Pulmonary artery endothelial cell (primary cell): ENCODE measurements around the gene AGTR1. TPM values are rescaled to one million over a fixed set of nuclear protein-coding genes. Genes with fewer than 3 reads are reported as not detected.
"Not testable (repeated sequence)": the region's sequence is repeated elsewhere in the genome, so short reads cannot be mapped to it uniquely, and the experiment has no call there.

Source experiments
- DNase-seq: peaks from one replicate; pipeline ENCODE4 v3.0.0-alpha.2; 2011; ENCODE audit warnings: low read depth, low spot score
- total RNA-seq: library from RNA; depleted of rRNA; stranded (reverse); fragments of >200 nt; gene quantifications from 2 replicates; pipeline ENCODE4 v1.2.3, GENCODE V29; 2014

AGTR1 gene
- total RNA-seq, 1 donor from 2014 or later: not detected

GRCh38 chr3:148718982-148719862, 21.5 kb downstream of the AGTR1 start:
- no peak for DNase-seq

DNA sequence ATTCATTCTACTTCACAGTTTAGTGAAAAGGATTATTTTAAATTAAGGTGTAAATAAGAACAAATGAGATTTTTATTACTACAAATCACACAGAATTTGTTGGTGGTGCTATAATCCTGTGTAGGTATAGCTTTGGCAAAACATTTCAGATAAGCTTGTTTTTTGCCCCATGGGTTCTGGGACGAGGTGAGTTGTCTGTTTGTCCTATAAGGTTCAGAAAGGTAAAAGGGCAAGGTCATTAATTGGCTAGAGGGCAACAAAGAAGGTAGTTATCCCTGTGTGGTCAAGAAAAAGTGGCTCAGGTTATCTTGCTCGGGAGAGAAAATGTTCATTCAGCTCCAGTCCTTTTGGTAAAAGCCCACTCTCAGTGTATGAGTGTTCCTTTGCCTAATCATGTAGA, 23.2 kb downstream of the AGTR1 start:
- DNase-seq: no peak

- no peak for DNase-seq
Measured at GRCh38 chr3:148723631-148724030, 25.9 kb downstream of the AGTR1 start.

- no peak for DNase-seq
Measured at GRCh38 chr3:148727231-148727630, 29.5 kb downstream of the AGTR1 start.

GRCh38 chr3:148728753-148729152, 31.1 kb downstream of the AGTR1 start:
- no peak for DNase-seq

DNA sequence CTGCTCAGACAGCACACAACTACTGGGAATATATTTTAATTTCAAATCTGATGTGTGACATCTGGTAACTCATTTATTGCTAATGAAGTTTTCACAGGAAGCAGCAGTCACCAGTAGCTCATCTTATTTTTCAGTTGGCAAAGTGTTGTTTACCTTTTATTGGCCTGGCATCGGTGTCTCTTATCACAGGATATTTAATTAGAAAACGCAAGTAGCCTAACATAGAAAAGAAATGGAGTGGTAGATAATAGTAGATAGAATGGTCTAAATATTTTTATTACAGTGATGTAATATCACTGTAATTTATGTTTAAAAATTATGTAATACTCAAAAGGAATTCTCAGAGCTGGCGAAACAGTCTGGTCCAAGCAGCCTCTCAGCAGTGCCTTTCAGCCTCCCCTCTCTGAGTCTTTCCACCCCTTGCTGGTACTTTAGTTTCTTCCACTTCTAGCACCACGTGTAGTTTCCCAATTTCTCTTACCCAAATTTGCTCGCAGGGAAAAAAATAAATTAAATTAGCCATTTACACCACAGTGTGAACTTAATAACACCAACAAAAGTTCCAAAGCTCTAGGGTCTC, 31.9 kb downstream of the AGTR1 start:
- no peak for DNase-seq

DNA sequence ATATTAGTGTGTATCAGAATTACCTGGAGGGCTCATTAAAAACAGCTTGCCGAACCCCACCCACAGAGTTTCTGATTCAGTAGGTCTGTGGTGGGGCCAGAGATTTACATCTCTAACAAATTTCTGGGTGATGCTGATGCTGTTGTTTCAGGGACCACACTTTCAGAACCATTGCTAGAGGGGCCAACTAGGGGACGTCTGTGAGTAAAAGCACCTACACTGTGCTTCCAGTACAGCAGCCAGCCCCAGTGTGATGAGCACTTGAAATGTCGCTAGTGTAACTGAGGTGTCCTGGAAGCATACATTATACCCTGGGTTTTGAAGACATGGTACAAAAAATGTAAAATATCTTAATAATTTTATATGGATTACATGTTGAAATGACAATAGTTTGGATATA, 33.0 kb downstream of the AGTR1 start:
- DNase-seq: no peak

DNA sequence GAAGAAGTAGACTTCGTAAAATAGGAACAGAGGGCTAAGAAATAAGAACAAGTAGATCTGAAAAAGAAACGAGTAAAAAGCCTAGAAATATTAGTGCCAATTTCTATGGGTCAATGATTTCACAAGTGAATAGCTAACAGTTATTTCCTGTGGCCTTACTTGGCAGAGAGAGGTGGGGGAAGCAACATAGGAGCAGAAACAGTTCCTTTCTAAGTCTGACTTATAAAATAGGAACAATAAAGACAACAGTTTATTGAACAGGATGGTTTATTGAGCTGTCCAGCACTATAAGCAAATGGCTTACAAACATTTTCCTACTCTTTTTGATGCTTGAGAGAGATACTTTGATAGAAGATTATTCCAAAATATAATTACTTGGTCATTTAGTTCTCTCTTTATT, 37.9 kb downstream of the AGTR1 start:
- no peak for DNase-seq

DNA sequence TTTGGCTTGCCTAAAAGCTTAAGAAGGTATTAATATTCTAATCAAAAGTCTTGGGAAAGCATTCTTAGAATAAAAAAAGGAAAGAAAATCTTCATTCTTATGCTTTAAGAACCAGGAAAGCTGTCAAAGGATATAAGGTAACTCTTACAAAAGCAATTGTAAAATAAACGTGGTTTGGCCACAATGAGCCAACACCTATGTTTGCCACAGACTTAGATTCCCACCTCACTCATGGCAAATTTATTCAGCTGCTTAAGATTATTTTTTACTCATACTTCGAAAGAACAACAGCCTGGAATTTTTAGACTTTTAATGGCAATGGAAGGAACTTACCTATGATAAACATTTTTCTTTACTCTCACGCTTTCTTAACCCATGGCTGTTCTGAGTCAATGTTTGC, 38.4 kb downstream of the AGTR1 start:
- no peak for DNase-seq

- no peak for DNase-seq
Measured at GRCh38 chr3:148737104-148737530, 39.4 kb downstream of the AGTR1 start.

DNA sequence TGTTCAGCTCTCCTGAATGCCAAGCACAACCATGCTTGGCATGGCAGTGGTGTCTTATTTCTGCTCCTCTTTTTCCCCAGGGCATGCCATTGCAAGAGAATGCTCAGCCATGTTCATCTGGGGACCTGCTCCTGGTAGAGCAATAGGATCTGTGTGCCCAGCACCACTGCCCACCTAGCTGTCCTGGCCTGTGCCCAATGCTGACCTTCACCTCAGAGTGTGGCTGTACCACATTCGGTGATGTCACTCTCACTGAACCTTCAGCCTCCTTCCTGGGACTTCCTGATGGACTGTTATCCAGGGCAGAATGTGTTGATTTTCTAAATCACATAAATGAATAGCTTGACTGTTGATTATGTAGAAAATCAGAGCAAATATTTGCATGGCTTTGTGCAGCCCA, 42.0 kb downstream of the AGTR1 start:
- DNase-seq: no peak

DNA sequence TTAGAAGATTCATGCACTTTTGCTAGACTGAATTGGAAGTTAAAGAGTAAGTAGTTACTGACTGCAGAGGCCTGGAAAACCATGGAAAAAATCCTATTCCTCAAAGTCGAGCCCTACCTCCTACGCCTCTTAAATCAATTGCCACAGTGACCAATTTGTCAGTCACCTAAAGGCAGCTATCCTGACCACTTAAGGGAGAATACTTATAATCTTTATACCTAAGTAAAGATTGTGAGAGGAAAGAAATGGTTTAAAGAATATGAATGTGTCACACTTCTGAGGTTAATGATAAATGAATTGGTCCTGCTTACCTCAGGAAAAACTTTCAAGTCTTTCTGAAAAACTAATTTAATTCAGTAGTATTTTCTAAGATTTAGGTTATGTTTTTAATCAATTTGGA, 42.6 kb downstream of the AGTR1 start:
- DNase-seq: no peak

- DNase-seq: no peak
Measured at GRCh38 chr3:148741219-148741618, 43.5 kb downstream of the AGTR1 start.

GRCh38 chr3:148742118-148742517, 44.4 kb downstream of the AGTR1 start:
- no peak for DNase-seq

GRCh38 chr3:148746053-148746452, 48.4 kb downstream of the AGTR1 start:
- no peak for DNase-seq

- DNase-seq: no peak
Measured at GRCh38 chr3:148748283-148748682, 50.6 kb downstream of the AGTR1 start.

GRCh38 chr3:148750296-148750695, 52.6 kb downstream of the AGTR1 start:
- DNase-seq: no peak

DNA sequence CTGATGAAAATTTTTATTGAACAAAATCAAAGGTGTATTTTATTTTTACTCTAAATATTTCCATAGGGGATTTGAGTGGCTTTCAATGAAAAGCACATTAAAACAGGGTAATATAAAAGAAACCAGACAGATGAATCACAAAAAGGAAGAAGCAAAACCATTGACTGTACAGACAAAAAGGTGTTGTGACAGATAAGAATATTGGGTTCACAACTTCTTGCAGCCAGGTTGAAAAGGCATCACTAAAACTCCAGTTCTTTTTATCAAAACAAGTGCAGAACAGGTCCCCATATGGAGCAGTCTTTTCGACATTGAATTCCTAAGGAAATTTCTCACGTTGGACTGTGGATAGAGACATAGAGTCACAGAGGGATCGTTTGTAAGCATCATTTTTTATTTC, 53.8 kb downstream of the AGTR1 start:
- no peak for DNase-seq

- not testable (repeated sequence) for DNase-seq
Measured at GRCh38 chr3:148753385-148753784, 55.7 kb downstream of the AGTR1 start.

DNA sequence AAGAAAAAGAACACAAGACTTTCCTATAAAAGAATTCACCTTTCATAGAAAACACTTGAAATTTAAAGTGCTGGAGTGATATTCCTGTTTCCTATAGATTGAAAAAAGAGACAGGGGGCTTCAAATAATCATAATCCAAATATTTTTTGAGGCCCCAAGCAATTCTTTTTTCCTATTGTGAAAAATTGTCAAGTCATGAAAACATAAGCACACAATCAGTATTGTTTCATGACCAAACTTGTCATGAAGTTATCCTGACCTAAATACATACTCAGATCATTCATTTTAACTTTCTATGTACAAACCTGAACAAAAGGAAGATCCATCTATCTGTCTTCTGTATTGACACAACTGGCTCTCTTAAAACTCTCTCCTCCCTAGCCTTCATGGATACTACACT, 57.9 kb downstream of the AGTR1 start:
- DNase-seq: no peak

DNA sequence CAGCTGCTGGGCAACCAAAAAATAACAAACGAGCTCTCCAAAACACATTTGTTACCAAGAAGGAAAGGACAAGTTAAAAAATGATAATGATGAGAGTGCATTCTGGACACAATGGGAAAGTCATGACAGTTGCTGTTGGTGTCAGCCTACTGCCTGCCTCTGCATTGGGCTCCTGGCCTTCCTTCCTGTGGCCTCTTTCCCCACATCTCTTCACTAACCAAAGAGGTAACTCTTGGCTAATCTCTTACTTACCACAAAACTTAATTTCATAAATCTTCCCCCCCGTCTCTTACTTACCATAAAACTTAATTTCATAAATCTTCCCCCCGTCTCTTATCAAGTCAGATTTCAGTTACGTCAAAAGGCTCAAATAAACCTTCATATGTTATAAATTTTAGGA, 58.6 kb downstream of the AGTR1 start:
- no peak for DNase-seq

DNA sequence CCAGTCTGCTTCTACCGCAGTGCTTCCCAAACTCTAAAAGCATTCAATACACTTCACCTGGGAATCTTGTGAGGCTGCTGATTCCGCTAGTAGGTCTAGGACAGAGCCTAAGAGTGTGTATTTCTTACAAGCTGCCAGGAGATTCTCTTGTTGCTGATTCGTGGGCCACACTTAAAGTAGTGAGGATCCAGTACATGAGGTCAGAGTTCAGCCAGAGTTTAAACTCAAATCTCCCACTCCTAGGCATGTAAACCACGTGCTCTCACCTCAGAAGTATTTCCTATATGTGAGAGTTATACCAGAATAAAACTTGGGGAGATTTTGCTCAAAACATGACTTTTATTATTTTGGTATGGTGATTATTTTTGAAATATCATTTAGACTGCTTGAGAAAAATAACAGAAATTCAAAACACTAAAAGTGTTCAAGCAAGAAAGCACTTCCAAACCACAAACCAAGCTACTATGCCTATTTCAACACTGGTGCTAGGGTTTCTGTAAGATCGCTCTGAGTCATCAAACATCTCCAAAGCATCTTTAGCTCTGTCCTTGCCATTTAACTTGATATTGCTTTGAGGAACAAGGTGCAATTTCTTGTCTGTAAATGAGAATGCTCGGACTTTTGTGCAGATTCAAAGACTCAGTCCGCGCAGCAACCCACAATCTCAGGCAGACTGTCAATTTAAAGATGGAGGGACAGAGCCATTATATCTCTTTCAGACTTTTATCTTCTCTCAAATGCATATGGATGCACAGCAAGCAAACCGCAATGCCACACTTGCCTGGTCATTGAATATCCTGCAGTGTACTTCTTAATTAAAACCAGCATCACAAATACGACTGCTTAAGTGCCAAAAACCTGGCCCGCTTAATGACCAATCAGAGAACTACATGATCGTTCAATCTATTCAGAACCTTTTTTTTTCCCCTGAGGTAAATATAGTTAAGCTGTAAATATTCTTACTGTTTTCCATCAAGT, 59.8 kb downstream of the AGTR1 start:
- no peak for DNase-seq
